Measurements from ENCODE around the gene IFI30. TPM values are rescaled to one million over a fixed set of nuclear protein-coding genes. Genes with fewer than 3 reads are reported as not detected.

Gene IFI30
- total and polyA plus RNA-seq, 2 experiments from 2014 or later = 27.4 to 34.4 TPM

DNA sequence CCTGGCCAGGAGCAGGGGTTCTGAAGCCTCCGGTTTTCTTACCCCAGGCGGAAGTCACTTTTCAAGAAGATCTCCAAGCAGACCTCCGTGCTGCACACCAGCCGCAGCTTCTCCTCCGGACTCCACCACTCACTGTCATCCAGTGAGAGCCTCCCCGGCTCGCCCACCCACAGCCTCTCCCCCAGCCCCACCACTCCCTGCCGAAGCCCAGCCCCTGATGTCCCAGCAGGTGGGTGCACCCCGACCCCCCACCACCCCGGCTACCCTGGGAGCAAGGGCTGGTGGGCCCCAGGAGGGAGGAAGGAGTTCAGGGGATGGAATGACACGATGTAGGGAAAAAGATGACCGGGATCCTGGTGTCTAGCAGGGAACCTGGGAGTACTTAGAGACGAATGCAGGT is 26.2 kb upstream of the IFI30 start:
- ATAC-seq (no peak), DNase-seq (ENCODE audit: low spot score) (no peak)
- H3K79me2 ChIP-seq (replicated peaks; ENCODE audit: insufficient read depth) = no peaks in the 10 kb centered on the region
- no peak overlapping the region for H2AFZ ChIP-seq
- no peaks in the 10 kb centered on the region for H4K20me1 ChIP-seq (replicated peaks; ENCODE audit: insufficient read depth)
- peaks cover 5% of the 10 kb centered on the region; the same call in 1 of the 2 replicates for H3K4me1 ChIP-seq (ENCODE audit: insufficient read depth)
- 0 out of 2 replicates have a peak, but pooled peaks cover 3% of the 10 kb centered on the region for H3F3A ChIP-seq (replicated peaks; ENCODE audit: low read depth)
- Mint-ChIP-seq H3K9me3 (no peaks in the 10 kb centered on the region), H3K4me1 (peaks cover 5% of the 10 kb centered on the region; the same call in 2 of the 3 replicates), H3K27me3 (ENCODE audit: insufficient read depth, low read depth, poor library complexity) (peaks cover 2% of the 10 kb centered on the region), H3K27ac (no peak overlapping the region), H3K4me3 (no peak overlapping the region), H3K36me3 (ENCODE audit: low read depth) (peaks cover 17% of the 10 kb centered on the region)
- no peak overlapping the region for H3K4me2 ChIP-seq
- H3K36me3 ChIP-seq (ENCODE audit: insufficient read depth) = no peaks in the 10 kb centered on the region; the same call in 1 of the 2 replicates
- H3K27ac ChIP-seq (ENCODE audit: low read depth) = no peak overlapping the region
- H3K9me2 ChIP-seq (ENCODE audit: insufficient read depth) = no peaks in the 10 kb centered on the region
- no peaks in the 10 kb centered on the region for H3K27me3 ChIP-seq (ENCODE audit: insufficient read depth)
- H3K4me3 ChIP-seq = no peak overlapping the region
- TF ChIP-seq CREB1 (CRISPR knock-in tag; IDR thresholded peaks at IDR 0.05; ENCODE audit: low read depth) (no peak), ZNF114 (CRISPR knock-in tag; IDR thresholded peaks at IDR 0.05) (no peak), EZH2phosphoT487 (IDR thresholded peaks at IDR 0.05; ENCODE audit: unreplicated experiment) (no peak), ETS1 (IDR thresholded peaks at IDR 0.05) (no peak), STAT1 (IDR thresholded peaks at IDR 0.05; ENCODE audit: unreplicated experiment) (no peak), JUNB (IDR thresholded peaks at IDR 0.05; ENCODE audit: unreplicated experiment) (no peak), NANOG (IDR thresholded peaks at IDR 0.05; ENCODE audit: borderline replicate concordance) (no peak), EZH2 (IDR thresholded peaks at IDR 0.05; ENCODE audit: low read depth, unreplicated experiment) (no peak), POLR2AphosphoS5 (IDR thresholded peaks at IDR 0.05; ENCODE audit: low read depth) (no peak), ZNF331 (CRISPR knock-in tag; IDR thresholded peaks at IDR 0.05; ENCODE audit: low read depth) (no peak)
- TF ChIP-seq, protein P1, sequence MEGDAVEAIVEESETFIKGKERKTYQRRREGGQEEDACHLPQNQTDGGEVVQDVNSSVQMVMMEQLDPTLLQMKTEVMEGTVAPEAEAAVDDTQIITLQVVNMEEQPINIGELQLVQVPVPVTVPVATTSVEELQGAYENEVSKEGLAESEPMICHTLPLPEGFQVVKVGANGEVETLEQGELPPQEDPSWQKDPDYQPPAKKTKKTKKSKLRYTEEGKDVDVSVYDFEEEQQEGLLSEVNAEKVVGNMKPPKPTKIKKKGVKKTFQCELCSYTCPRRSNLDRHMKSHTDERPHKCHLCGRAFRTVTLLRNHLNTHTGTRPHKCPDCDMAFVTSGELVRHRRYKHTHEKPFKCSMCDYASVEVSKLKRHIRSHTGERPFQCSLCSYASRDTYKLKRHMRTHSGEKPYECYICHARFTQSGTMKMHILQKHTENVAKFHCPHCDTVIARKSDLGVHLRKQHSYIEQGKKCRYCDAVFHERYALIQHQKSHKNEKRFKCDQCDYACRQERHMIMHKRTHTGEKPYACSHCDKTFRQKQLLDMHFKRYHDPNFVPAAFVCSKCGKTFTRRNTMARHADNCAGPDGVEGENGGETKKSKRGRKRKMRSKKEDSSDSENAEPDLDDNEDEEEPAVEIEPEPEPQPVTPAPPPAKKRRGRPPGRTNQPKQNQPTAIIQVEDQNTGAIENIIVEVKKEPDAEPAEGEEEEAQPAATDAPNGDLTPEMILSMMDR (conservative IDR thresholded peaks at IDR 0.05; ENCODE audit: low read depth in 2 of 2) = no peak
- TF ChIP-seq, protein P2, sequence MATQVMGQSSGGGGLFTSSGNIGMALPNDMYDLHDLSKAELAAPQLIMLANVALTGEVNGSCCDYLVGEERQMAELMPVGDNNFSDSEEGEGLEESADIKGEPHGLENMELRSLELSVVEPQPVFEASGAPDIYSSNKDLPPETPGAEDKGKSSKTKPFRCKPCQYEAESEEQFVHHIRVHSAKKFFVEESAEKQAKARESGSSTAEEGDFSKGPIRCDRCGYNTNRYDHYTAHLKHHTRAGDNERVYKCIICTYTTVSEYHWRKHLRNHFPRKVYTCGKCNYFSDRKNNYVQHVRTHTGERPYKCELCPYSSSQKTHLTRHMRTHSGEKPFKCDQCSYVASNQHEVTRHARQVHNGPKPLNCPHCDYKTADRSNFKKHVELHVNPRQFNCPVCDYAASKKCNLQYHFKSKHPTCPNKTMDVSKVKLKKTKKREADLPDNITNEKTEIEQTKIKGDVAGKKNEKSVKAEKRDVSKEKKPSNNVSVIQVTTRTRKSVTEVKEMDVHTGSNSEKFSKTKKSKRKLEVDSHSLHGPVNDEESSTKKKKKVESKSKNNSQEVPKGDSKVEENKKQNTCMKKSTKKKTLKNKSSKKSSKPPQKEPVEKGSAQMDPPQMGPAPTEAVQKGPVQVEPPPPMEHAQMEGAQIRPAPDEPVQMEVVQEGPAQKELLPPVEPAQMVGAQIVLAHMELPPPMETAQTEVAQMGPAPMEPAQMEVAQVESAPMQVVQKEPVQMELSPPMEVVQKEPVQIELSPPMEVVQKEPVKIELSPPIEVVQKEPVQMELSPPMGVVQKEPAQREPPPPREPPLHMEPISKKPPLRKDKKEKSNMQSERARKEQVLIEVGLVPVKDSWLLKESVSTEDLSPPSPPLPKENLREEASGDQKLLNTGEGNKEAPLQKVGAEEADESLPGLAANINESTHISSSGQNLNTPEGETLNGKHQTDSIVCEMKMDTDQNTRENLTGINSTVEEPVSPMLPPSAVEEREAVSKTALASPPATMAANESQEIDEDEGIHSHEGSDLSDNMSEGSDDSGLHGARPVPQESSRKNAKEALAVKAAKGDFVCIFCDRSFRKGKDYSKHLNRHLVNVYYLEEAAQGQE (IDR thresholded peaks at IDR 0.05; ENCODE audit: unreplicated experiment) = no peak
- TF ChIP-seq, protein P3, sequence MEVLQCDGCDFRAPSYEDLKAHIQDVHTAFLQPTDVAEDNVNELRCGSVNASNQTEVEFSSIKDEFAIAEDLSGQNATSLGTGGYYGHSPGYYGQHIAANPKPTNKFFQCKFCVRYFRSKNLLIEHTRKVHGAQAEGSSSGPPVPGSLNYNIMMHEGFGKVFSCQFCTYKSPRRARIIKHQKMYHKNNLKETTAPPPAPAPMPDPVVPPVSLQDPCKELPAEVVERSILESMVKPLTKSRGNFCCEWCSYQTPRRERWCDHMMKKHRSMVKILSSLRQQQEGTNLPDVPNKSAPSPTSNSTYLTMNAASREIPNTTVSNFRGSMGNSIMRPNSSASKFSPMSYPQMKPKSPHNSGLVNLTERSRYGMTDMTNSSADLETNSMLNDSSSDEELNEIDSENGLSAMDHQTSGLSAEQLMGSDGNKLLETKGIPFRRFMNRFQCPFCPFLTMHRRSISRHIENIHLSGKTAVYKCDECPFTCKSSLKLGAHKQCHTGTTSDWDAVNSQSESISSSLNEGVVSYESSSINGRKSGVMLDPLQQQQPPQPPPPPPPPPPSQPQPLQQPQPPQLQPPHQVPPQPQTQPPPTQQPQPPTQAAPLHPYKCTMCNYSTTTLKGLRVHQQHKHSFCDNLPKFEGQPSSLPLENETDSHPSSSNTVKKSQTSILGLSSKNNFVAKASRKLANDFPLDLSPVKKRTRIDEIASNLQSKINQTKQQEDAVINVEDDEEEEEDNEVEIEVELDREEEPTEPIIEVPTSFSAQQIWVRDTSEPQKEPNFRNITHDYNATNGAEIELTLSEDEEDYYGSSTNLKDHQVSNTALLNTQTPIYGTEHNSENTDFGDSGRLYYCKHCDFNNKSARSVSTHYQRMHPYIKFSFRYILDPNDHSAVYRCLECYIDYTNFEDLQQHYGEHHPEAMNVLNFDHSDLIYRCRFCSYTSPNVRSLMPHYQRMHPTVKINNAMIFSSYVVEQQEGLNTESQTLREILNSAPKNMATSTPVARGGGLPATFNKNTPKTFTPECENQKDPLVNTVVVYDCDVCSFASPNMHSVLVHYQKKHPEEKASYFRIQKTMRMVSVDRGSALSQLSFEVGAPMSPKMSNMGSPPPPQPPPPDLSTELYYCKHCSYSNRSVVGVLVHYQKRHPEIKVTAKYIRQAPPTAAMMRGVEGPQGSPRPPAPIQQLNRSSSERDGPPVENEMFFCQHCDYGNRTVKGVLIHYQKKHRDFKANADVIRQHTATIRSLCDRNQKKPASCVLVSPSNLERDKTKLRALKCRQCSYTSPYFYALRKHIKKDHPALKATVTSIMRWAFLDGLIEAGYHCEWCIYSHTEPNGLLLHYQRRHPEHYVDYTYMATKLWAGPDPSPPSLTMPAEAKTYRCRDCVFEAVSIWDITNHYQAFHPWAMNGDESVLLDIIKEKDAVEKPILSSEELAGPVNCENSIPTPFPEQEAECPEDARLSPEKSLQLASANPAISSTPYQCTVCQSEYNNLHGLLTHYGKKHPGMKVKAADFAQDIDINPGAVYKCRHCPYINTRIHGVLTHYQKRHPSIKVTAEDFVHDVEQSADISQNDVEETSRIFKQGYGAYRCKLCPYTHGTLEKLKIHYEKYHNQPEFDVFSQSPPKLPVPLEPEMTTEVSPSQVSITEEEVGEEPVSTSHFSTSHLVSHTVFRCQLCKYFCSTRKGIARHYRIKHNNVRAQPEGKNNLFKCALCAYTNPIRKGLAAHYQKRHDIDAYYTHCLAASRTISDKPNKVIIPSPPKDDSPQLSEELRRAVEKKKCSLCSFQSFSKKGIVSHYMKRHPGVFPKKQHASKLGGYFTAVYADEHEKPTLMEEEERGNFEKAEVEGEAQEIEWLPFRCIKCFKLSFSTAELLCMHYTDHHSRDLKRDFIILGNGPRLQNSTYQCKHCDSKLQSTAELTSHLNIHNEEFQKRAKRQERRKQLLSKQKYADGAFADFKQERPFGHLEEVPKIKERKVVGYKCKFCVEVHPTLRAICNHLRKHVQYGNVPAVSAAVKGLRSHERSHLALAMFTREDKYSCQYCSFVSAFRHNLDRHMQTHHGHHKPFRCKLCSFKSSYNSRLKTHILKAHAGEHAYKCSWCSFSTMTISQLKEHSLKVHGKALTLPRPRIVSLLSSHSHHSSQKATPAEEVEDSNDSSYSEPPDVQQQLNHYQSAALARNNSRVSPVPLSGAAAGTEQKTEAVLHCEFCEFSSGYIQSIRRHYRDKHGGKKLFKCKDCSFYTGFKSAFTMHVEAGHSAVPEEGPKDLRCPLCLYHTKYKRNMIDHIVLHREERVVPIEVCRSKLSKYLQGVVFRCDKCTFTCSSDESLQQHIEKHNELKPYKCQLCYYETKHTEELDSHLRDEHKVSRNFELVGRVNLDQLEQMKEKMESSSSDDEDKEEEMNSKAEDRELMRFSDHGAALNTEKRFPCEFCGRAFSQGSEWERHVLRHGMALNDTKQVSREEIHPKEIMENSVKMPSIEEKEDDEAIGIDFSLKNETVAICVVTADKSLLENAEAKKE (CRISPR knock-in tag; IDR thresholded peaks at IDR 0.05) = no peak

All from GM23338 (cell line).